Activated CD4-positive, alpha-beta T cell treated with anti-CD3 and anti-CD28 coated beads, Interleukin-2, amount 50 U/mL, for 48 hours (primary cell): Measurements from ENCODE around the gene MYL3.
A peak's percentile ranks its signal among the peaks of the same experiment; 100 is the strongest.

Experiments
- DNase-seq, 2 experiments: peaks; one replicate each; pipeline ENCODE4 v3.0.0-alpha.2; 2020

MYL3 gene

DNA sequence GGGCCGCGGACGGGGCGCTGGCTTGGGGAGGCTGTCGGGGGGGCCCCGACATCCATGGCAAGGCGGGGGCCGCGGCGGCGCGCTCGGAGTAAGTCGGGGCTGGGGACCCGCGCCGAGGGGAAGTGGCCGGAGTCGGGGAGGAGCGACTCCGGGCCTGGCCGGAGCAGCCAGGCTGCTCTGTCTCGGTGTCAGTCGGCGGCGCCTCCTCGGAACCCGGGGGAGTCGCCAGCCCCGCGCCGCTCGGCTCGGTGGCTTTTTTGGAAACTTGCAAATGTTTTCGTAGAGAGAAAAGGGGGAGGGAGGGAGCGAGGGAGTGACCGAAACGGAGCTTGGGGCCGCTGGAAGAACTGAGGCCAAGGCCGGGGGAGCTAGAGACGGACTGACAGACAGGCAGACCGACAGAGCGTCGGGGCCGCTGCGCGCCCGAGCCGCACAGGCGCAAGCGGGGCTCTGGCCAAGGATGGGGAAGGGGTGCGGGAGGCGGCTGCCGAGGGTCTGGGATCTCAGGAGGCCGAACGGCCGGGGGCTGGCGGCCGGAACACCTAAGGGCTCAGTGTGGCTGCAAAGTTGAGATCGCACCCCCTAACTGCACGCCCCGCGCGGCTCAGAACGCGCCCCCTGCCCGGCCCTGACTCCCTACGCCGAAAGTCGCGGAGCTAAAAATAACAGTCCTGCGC, 19.3 kb upstream of the MYL3 start:
- no peak for DNase-seq

DNA sequence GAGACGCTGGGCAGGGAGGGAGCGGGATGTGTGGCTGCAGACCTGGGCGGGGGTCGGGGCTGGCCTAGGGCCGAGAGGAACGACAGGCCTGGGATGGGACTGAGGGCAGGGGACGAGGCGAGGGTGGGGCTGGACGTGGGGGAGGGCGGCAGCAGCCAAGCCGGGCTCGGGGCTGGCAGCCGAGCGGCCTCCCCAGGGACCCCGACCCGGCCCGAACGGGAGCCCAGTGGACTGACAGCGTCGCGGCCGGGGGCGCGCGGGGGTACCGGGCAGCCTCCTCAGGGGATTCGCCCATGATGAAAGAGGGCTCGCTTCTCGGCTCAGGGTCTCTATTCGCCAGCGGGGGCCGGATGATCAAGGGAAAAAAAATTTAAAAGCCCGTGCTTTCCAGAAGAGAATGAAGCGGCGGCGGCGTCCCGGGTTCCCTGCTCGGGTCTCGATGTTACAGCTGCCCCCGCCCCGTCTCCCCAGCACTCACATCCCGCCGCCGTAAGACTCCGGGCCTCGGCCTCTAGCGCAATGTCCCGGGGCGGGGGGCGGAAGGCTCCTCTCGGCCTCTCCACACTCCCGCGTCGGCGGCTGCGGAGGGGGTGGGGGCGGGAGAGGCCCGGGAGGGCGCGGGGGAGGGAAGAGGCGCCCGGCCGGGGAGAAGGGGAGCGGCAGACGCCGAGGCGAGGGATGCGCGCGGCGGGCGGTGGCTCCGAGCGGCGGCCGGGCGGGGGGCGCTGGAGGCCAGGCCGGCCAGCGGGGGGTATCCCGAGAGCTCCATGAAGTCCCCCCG, 18.5 kb upstream of the MYL3 start:
- DNase-seq: peak; percentile 23 to 26

- DNase-seq: no peak
Measured at GRCh38 chr3:46880884-46881595, 17.8 kb upstream of the MYL3 start.

GRCh38 chr3:46878781-46879436, 15.7 kb upstream of the MYL3 start:
- no peak for DNase-seq

DNA sequence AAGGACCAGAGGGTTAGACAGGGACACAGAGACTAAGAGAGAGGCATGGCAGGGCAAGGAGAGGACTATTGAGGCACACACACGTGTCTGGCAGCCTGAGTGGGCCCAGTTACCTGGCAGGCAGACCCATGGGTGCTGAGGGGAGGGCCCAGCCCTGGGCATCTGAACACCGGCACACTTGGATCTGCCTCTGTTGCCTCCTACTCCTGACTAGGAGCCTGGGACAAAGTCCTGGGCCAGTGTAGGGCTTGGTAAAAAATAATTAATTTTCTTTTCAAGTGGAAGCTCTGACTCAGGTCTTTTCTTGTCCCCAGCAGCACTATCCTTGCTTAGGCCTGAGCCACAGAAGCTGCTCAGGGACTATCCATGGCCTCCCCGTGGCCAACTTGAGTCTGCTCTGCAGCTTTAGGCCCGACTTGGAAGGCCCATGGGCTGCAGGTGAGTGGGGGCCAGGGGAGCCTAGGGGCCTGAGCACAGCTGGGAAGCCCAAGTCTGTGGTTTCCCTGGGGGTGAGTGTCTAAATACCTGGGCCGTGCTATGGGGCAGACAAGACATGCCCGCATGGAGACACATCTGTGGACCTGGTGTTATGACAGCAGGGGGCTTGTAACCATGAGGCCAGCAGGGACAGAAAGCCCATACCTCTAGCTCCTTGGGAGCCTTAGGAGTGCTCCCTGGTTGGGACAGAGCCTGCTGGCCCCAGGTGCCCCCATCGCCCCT, 14.3 kb upstream of the MYL3 start, which contains the start of gene PTH1R:
PTH1R (plus strand) TSS at position 316 of the 720 bp plus-strand sequence. CDS start 5,839 bp downstream, outside the sequence.
- no peak for DNase-seq

DNA sequence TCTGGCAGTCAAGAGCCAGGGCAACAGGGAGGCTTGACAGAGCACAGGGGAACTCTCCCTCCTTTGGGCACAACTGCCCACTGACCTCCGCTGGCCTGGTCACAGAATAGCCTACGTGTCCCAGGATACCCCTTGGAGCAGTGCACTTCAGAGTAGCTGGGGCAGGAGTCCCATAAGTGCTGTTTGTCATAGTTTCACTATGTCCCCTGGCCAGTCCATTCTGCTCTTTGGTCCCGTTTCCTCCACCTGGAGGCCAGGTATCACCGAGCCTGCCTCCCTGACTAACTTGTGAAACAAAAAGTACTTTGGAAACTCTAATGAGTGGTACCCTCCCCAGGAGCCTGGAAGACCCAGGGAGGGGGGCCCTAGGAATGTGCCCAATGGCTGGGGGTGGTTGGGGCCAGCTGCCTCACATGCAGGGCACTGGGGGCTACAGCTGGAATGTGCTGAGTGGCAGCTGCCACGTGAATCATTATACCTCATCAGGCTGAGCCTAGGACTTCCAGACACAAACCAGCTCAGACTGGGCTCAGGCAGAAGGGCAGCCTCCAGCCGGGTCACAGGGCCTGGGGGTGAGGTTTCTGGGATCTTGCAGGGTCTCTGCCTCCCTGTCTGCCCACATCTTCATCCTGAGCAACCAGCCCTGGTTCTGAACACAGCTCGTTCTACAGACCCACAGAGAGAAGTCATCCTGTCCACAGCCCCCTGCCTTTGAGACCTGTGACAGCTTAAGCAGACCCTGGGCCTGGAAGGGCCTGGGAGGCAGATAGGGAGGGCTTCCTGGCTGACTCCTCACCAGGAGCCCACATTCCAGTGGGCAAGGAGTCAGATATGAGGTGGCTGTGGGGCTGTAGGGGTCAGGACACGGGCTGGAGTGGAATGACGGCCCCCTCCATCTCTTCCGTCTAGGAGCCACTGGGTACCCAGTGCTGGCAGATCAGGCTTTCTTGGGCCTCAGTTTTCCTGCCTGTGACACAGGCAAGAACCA, 13.4 kb upstream of the MYL3 start:
- DNase-seq: no peak

DNA sequence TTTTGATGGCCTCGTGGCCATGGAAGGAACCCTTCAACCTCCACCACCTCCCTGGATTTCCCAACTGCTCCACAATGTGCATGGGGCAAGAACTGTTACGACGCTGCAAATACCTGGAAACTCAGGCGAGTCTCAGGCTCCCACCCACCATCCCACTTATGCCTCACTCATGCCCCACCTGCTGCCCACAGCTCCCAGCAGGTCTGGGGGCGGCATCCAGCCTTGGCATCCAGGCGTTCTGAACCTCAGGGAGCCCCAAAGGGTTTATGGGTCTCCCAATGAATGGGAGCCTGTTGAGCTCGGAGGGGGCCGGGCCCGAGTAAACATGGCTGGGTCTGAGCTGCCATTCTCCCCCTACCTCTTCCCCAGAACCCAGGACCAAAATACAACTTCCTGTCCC, 12.3 kb upstream of the MYL3 start:
- no peak for DNase-seq

DNA sequence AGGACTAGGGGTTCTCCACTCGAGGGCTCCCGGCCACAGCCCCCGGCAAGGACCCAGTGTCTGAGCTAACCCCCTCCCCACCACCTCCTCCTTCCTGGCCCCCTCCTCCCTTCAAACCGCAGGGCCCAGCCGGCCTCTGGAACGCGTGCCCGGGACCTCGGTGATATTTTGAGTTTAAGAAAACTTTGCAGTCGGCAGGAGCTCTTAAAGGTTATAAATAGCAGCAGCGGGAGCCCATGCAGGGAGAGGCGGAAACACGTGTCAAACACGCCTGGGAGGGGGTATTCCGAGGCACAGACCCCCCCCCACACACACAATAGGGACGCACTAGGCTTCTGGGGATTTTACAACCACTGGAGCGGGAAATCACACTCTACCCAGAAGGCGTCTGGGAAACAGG, 11.2 kb upstream of the MYL3 start:
- DNase-seq: no peak

DNA sequence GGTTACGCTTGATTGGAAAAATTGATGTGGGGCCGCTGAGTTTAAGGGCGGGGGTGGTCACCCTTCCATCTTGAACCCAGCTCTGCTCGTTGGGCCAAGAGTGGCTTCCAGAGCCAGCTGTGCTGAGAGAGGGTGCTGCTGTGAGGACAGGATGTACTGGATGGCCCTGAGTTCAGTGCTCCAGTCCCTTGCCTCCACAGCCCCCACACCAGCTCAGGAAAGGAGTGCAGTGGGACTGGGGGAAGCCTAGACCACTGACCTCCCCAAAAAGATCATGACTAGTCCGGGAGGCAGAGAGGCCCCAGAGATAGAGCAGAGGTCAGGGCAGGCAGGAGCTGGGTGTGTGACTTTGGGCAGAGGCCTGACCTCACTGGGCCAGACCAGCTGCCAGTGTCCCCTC, 10.3 kb upstream of the MYL3 start:
- no peak for DNase-seq

- no peak for DNase-seq
Measured at GRCh38 chr3:46871222-46871621, 8.0 kb upstream of the MYL3 start.

- DNase-seq: no peak
Measured at GRCh38 chr3:46870651-46871050, 7.4 kb upstream of the MYL3 start.

DNA sequence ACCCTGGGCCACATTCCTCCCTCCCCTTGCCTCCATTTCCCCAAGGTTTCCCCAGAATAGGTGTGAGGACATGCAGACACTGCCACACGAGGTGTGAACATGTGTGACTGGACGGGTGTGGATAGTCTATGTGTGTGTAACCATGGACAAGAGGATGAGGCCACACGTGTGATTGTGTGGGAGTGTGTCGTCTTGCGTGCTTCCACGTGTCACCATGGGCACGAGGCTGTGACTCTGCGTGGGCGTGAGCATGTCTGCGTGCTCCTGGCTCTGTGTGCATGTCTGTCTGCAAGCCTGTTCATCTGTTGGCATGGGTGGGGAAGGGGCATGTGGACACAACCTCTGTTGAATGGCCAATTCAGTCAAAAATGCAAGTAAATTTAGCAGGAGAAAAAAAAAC, 6.2 kb upstream of the MYL3 start:
- no peak for DNase-seq

- no peak for DNase-seq
Measured at GRCh38 chr3:46868948-46869347, 5.7 kb upstream of the MYL3 start.

GRCh38 chr3:46868287-46868686, 5.0 kb upstream of the MYL3 start:
- no peak for DNase-seq

GRCh38 chr3:46867550-46867898, 4.3 kb upstream of the MYL3 start:
- DNase-seq: no peak

GRCh38 chr3:46866720-46867549, 3.7 kb upstream of the MYL3 start:
- peak; percentile 89 to 90 for DNase-seq

GRCh38 chr3:46866032-46866595, 2.9 kb upstream of the MYL3 start:
- no peak for DNase-seq

GRCh38 chr3:46865546-46865945, 2.3 kb upstream of the MYL3 start:
- DNase-seq: no peak

- DNase-seq: no peak
Measured at GRCh38 chr3:46865031-46865507, 1.8 kb upstream of the MYL3 start.
